Stimulated activated CD4-positive, alpha-beta T cell treated with anti-CD3 and anti-CD28 coated beads, Interleukin-2, amount 100 ng/mL, for 4 hours (primary cell): Measurements from ENCODE around the gene RGS3.
A peak's percentile ranks its signal among the peaks of the same experiment; 100 is the strongest.

ENCODE experiments used
- DNase-seq: peaks from one replicate; pipeline ENCODE4 v3.0.0-alpha.2; 2020; ENCODE audit warnings: low read depth

The RGS3 gene

DNA sequence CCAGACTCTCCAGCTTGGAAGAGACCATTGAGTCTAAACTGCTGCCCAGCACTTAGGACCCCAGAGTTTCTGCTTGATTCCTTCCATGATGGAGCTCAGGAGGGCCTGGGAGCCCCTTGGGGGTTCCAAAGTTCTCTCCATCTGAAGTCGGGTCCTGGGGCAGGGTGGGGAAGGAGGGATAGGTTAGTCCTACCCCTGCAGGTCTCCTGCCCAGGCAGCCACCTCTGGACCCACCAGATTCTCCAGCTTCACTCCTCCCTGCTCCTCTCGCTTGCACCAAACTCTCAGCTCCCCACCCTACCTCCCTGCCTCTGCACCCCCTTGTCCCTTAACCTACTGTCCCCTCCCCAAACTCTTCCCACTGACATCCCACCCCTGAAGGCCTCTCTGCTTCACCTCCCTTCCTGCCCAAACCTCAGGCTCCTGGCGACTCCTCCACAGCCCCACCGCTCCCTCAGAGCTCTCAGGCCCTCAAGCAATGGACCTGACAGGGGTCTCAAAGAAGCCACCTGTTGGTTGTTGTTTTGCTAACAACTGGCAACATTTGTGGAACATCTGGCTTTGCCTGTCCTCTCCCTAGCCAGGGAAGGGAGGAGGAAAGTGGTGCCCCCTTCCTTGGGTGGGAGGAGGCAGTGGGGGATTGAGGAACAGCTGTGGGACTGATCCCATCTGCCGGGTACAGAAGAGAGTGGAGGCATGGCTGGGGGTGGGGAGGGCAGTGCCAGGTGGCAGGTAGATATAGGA lies 137.5 kb downstream of the RGS3 start:
- no peak for DNase-seq

DNA sequence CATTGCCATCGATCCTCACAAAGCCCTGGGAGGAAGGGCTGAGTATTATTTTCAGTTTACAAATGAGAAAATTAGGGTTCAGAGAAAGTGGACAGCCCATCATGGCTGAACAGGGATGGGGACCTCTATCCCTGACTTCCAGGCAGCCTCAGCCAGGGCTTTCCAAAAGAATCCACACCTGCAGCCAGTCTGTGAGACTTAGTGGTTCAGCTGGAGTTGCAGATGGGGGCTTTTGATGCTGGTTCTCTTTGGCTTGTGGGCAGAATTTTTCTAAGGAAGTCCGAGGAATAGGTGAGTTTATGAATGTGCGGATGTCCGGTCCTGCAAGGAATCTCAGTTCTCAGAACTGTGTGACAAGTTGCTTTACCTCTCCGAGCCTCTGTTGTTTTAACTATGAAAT lies 138.1 kb downstream of the RGS3 start:
- no peak for DNase-seq

DNA sequence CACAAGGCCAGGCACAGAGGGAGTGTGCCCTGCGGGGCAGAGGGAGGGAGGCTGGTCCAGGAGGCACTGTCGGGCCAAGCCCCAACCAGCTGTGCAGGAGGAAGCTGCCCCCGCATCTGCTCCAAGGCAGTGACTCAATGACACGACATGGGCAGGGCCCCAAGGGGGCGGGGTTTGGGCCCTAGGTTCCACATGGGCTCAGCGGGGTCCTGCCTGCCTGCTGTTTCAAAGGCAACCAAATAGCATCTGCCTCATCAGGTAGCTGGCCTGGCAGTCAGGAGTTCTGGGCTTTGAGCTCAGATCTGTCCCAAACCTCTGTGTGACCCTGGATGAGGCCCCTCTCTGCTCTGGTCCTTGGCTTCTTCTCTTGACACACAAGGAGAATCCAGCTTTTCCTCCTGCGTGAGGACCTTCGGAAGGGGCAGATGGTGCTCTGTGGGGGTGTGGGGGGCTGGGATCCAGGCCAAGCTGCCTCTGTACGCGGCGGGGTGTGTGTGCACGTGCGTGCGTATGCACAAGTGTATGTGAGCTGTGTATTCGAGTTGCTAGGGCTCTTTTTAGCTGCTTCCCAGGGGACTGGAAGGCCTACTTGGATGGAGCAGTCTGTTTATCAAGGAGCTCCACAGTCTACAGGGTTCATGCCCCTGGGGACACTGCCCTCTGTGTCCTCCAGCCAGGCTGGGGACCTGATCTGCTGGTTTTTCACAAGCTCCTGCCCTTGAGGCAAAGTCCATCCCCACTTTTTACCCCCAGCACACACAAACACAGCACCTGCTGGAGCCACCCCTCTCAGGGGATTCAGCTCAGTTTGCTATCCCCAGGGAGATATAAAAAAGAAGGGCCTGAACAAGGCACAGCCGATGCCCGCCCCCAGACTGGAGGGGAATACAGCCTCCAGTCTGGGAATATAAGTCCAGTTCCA lies 138.9 kb downstream of the RGS3 start:
- peak; percentile 39 for DNase-seq

DNA sequence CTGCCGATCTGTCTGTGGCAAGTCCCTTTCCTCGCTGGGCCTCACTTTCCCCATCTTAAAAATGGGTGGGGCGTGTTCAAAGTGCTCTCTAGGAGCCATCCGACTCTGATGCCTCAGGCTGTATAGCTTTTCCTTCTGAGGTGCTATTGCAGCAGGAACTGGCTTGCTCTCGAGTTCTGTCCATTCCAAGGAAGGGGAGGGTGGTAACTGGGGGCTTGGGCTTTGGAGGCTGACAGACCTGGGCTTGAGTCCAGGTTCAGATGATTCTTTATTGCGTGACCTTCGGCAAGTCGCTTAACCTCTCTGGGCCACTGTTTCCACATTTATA lies 139.5 kb downstream of the RGS3 start:
- DNase-seq = no peak

DNA sequence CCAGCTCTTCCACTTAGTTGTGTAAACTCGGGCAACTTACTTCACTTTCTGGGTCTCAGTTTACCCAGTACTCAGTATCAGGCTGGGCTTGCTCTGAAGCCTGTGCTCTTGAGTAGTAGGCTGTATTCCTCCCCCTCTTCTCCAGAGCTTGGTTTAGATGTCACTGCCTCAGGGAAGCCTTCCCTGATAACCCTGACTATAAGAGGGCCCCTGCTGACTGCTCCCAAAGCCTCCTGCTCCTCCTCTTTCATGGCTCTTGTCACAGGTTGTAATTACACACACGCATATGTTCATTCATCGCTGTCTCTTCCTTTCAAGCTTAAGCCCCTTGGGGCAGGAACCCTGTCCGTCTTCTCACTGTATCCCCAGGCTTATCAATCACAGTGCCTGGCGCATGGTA lies 140.2 kb downstream of the RGS3 start:
- no peak for DNase-seq

DNA sequence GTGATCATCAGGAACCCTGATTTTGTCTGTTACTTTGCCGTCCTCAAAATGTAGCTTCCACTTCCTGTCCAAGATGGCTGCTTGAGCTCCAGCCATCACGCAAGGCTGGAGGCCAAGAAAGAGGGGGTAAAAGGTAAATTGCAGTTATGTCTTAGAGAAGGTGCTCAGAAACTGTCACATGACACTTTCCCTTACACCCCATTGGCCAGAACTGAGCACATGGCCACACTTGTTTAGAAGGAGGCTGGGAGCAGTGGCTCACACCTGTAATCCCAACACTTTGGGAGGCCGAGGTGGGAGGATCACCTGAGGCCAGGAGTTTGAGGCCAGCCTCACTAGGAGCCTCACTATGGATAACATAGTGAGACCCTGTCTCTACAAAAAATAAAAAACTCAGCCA lies 140.9 kb downstream of the RGS3 start:
- no peak for DNase-seq

DNA sequence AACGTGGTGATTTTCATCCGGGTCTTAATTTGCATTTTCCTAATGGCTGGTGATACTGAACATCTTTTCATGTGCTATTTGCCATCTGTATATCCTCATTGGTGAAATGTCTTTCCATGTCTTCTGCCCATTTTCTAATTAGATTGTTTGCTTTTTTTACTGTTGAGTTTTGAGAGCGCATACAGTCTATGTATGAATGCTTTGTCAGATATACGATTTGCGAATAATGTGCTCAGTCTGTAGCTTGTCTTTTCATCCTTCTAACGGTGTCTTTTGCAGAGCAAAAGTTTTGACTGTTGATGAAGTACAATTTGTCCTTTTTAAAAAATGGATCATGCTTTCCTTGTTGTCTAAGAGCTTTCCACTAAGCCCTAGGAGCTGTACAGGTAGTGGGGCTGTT lies 143.0 kb downstream of the RGS3 start:
- DNase-seq = no peak

DNA sequence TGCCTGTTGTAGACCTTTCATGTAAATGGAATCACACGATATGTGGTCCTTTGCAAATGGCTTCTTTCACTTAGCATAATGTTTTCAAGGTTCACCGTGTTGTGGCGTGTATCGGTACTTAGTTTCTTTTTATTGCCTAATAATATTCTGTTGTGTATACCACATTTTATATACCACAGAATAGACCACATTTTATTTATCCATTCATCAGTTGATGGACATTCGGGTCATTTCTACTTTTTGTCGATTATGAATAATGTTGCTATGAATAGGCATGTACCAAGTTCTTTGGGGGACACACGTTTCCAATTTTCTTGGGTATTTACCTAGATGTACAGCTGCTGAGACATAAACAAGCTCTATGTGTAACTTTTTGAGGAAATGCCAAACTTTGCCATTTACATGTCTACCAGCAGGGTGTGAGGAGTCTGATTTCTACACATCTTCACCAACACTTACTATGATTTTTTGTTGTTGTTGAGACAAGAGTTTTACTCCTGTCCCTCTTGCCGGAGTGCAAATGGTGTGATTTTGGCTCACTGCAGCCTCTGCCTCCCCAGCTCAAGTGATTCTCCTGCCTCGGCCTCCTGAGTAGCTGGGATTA lies 144.7 kb downstream of the RGS3 start:
- no peak for DNase-seq

DNA sequence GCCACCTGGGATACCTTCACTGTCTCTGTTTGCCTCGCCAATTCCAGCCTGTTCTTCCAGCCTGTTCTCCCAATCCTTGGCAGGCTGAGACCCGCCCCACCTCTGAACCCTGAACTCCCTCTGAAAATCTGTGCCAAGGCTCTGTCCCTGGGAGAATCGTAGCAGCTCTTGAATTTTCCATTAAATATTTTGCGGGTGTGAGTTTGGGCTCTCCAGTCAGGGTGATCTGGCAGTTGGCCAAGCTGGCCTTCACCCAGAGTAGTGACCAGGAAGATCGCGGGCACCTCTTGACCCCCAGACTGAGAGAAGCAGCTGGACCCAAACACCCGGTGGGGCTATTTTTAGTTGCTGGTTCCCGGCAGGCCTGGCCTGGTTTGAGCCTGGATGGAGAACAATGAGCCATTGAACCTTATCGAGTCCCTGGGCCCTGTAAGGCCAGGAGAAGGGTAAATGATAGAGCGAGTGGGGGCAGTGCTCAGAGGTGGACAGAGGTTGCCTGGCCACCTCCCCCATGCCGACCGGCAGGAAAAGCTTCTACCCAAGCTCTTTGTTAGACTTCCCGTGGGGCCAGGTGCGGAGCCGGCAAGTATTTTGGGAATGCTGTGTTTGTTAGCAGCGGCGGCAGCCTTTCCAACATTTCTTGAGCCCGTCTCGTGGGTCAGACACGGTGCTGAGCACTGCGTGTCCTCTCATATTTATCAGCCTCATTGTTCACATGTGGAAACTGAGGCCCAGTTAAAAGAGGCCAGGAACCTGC lies 146.2 kb downstream of the RGS3 start:
- no peak for DNase-seq

DNA sequence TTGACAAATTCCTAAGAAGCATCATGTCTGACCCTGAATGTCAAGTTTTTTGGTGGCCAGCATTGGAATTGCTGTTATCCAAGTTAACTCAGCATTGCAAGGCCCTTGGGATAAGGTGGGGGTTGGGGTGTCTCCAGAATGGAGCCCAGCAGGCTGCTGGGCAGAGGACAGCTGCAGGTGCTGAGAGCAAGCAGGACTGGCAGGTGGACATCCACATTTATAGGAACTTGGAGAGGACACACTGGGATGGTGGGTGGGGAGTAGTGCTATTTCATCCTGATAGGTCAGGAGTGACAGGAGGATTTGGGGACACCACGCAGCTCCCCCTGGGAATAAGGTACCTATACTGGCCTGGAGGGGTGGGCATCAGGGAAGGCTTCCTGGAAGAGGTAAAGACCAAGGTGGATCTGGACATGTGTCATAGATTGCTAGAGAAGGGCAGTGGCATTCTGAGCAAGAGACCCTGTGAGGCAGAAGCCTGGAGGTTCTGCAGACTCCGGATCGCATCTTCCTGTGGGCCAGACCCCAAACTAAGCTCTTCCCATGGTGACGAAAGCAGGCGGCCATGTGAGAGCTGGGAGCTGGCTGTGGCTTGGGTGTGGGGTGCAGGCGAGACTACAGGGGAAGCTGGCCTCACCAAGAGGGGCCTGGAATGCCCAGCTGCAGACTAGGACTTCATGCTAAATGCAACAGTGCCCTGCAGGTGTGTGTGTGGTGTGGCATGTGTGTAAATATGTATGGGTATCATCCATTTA lies 148.1 kb downstream of the RGS3 start:
- DNase-seq = no peak

DNA sequence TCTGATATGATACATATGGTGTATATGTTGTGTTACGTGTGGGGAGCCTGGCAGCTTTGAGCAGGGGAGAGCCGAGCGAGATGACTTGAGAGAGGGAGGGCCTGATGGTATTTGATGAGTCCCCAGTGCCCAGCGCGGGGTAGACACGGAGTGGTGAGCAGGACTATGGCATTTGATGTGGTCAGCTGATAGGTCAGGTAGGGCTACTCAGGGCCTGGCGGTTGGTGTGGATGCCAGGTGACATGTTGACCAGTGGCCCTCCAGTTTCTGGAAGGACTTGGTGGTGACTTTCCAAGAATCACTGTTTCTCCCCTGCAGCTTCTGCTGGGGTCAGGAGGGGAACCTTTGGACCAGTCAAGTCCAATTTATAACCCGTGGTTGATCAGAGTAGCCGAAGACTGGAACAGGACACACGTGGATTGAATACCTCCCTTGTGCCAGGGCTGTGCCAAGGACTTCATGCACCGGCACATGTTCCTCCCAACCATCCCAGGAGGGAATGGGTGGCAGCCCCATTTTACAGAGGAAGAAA lies 148.8 kb downstream of the RGS3 start:
- no peak for DNase-seq

DNA sequence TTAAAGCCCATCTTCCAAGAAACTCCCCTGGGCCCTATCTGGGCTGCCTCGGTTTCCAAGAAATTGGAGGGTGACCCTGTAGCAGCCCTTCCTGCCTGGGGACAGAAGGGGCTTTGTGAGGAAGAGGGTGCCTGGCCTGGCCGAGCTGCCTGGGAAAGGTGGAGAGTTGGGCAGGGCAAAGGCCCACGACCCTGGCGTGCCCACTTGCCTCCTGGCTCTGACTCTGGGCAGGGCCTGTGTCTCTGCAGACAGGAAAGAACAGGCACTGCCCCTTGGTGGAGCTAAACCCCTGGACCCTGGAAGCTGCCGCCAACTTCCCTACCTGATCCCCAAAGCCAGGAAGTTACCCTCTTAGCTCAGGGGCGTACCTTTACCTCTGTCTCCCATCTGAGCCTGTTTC lies 149.3 kb downstream of the RGS3 start:
- DNase-seq = no peak

DNA sequence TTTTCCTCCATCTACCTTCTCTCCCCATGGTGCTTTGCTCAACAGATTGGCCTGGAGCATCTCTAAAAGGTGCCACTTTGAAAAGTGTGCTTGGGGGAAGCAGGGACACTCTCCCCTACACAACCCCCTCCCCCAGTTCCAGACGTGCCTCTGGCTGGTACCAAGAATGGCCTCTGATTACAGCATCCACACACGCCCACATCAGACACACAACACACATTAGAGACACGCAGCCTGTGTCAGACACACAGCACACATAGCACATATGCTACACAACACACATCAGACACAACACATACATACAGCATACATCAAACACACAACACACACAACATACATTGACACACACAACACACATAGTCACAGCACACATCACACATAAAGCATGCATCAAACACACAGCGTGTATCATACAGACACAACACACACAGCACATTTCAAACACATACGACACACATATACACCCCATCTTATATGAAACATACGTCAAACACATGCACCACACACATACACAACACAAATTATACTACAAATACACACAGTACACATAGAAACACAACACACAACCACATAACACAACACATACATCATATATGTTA lies 150.4 kb downstream of the RGS3 start:
- no peak for DNase-seq

DNA sequence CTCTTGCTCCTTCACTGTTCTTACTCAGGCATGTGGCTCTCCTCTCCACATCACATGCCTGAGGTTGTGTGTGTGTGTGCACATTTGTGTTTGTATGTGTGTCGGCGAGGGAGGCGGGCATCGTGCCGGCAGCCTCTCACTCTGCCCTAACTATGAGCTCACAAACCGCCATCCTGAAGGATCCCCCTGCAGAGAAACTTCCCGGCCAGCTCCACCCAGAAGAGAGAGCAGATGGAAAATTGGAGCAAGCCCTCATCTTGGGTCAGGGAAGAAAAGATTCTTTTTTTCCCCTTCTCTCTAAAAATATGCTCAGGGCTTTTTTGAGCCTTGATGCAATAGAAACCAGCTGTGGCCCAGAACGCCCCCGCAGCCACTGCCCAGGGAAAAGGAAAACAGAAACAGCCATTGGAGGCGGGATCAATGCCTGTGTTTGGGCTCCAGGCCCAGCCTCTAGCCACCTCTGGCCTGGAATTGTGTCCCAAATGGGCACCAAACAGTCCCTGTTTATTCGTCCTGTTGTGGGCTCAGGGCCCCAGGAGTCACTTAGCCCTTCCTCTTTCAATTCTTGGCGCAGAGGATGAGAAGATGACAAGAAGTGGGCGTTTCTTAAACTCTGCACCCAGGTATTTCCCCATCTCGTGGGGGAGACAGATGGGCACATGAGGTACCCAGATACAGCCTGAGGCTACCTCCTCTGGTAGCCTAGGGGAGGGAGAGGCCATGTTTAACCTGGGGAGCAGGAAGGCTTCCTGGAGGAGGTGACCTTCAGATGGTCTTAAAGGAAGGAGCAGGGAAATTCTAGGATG lies 151.5 kb downstream of the RGS3 start:
- no peak for DNase-seq

DNA sequence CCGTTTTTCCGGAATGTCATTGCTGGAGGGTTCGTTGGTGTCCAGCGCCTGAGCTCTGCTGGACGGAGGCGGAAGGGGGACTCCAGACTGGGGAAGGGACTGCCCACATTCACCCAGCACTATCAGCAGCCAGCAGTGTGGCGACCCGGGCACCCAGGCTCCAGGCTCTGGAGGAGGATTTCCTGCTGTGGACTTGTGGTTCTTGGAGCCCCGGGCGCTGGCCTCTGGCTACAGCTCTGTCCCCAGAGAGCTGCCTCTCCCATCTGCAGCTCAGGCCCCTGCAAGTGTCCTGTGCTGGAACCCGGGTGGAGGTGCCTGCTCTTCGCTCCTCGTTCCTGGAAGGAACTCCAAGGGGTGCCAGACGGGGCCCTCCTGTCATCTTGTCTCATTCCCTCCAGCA lies 152.6 kb downstream of the RGS3 start:
- no peak for DNase-seq

DNA sequence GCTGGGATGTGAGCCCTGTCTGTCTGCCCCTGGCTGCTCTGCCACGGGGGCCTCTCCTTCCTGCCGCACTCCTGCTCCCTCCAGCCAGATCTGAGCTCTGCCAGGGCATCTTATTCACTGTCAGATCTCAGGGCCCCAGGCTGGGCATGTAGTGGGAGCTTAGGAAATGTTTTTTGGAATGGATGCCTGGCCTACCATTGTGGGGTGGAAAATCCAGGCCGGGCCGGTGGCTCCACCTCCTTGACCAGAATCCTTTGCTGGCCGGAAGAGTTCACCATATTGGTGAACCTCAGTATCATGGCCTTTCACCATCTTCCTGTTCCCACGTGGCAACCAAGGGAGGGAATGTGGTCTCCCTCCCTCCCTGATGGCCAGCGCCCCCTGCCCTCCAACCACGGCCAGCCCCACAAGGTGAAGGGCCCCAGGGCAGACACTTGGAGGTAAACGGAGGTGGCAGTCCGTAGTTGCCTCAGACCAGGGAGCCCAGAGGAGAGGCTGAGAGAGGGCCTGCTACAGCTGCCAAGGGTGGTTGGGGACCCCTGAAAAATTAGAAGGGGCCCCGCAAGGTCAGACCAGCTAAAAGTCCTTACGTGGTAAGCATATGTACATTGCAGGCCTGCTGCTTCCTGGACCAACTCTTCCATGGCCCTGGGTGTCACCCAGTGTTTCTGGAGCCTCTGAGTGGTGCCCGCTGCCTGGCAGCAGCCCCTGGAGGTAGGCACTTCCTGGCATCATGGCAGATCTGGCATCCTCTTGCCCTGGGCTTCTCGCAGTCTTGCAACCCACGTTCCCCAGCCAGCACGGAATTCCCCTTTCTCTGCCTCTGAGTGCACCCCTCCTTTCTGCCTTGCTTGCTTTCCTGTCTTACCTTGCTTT lies 153.3 kb downstream of the RGS3 start:
- no peak for DNase-seq

DNA sequence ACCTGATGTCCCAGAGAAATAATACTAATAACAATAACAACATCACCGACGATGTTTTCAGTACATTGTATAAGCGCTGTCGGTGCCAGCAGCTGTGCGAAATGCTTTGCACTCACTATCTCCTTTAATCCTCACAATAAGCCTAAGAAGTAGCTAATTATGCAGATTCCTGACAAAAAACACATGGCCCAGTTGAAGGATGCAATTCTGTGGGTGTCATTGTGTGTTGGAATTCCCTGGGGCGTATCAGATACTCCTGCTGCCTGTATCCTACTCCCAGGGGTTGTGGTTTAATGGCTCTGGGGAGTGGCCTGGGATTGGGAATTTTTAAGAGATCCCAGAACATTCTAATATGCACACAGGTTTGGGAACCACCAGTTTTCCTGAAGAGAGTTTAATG lies 154.0 kb downstream of the RGS3 start:
- no peak for DNase-seq

DNA sequence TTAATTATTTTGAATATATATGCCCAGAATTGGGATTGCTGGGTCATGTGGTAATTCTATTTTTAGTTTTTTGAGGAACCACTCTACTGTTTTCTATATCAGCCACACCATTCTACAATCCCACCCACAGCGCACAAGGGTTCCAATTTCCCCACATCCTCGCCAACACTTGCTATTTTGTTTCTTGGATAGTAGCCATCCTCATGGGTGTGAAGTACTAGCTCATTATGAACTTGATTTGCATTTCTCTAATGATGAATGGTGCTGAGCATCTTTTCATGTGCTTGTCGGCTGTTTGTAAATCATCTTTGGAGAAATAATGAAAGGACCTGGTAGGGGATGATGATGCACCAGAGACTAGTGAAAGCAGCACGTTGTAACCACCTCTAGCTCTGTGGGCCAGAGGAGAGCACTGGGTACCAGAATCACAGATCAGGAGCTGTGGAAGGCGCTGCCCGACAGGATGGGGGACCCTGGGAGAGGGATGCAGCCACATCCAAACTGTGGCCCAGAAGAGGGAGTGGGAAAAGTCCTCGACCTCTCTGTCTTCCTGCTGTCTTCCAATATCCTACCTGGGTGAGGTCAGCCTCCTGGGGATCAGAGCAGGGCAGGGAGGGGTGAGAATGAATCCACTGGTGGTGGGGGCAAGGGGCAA lies 155.4 kb downstream of the RGS3 start:
- DNase-seq = no peak
